Measurements from ENCODE around the gene BSPRY. TPM values are rescaled to one million over a fixed set of nuclear protein-coding genes. Genes with fewer than 3 reads are reported as not detected.

BSPRY gene
- total and polyA plus RNA-seq, 2 experiments from 2014 or later = 4.8 to 6.6 TPM

GRCh38 chr9:113306566-113306965 lies 42.8 kb upstream of the BSPRY start:
- no peaks in the 10 kb centered on the region for H3K27me3 ChIP-seq (ENCODE audit: insufficient read depth)
- no peak overlapping the region for H3K4me3 Mint-ChIP-seq
- peaks cover 3% of the 10 kb centered on the region for H3K27me3 Mint-ChIP-seq (ENCODE audit: insufficient read depth, low read depth, poor library complexity)
- H3K36me3 ChIP-seq (ENCODE audit: insufficient read depth) = no peaks in the 10 kb centered on the region
- no peak overlapping the region for H3K4me2 ChIP-seq
- H3K9me2 ChIP-seq (ENCODE audit: insufficient read depth) = no peaks in the 10 kb centered on the region
- H3K27ac ChIP-seq (ENCODE audit: low read depth) = no peak overlapping the region
- H3K27ac Mint-ChIP-seq = no peak overlapping the region
- peaks cover 4% of the 10 kb centered on the region; the same call in 1 of the 2 replicates for H4K20me1 ChIP-seq (replicated peaks; ENCODE audit: insufficient read depth)
- H3K4me1 ChIP-seq (ENCODE audit: insufficient read depth) = no peaks in the 10 kb centered on the region
- no peak overlapping the region for H3K4me3 ChIP-seq
- no peaks in the 10 kb centered on the region for H3F3A ChIP-seq (replicated peaks; ENCODE audit: low read depth)
- ATAC-seq (no peak), DNase-seq (ENCODE audit: low spot score) (no peak)
- H3K4me1 Mint-ChIP-seq = peaks cover 5% of the 10 kb centered on the region; the same call in 1 of the 3 replicates
- no peak overlapping the region for H2AFZ ChIP-seq
- H3K9me3 Mint-ChIP-seq = no peaks in the 10 kb centered on the region
- H3K79me2 ChIP-seq (replicated peaks; ENCODE audit: insufficient read depth) = no peaks in the 10 kb centered on the region
- no peaks in the 10 kb centered on the region for H3K36me3 Mint-ChIP-seq (ENCODE audit: low read depth)
- TF ChIP-seq CREB1 (CRISPR knock-in tag; IDR thresholded peaks at IDR 0.05; ENCODE audit: low read depth) = no peak
- TF ChIP-seq POLR2AphosphoS5 (IDR thresholded peaks at IDR 0.05; ENCODE audit: low read depth) = no peak
- TF ChIP-seq ZNF331 (CRISPR knock-in tag; IDR thresholded peaks at IDR 0.05; ENCODE audit: low read depth) = no peak
- TF ChIP-seq ETS1 (IDR thresholded peaks at IDR 0.05) = no peak
- no peak for TF ChIP-seq ZNF114 (CRISPR knock-in tag; IDR thresholded peaks at IDR 0.05)
- no peak for TF ChIP-seq JUNB (IDR thresholded peaks at IDR 0.05; ENCODE audit: unreplicated experiment)
- TF ChIP-seq NANOG (IDR thresholded peaks at IDR 0.05; ENCODE audit: borderline replicate concordance) = no peak
- no peak for TF ChIP-seq EZH2 (IDR thresholded peaks at IDR 0.05; ENCODE audit: low read depth, unreplicated experiment)
- no peak for TF ChIP-seq STAT1 (IDR thresholded peaks at IDR 0.05; ENCODE audit: unreplicated experiment)
- no peak for TF ChIP-seq CTCF (conservative IDR thresholded peaks at IDR 0.05; ENCODE audit: low read depth in 2 of 2)
- TF ChIP-seq ZNF462 (CRISPR knock-in tag; IDR thresholded peaks at IDR 0.05) = no peak
- no peak for TF ChIP-seq EZH2phosphoT487 (IDR thresholded peaks at IDR 0.05; ENCODE audit: unreplicated experiment)
- TF ChIP-seq REST (IDR thresholded peaks at IDR 0.05; ENCODE audit: unreplicated experiment) = no peak
